ENCODE measurements around the gene ELMO1. TPM values are rescaled to one million over a fixed set of nuclear protein-coding genes. Genes with fewer than 3 reads are reported as not detected.

ELMO1 gene
- total and polyA plus RNA-seq, 4 donors, result 10.1 to 183 (median 34.4) TPM

- TF ChIP-seq CTCF (IDR thresholded peaks at IDR 0.05; ENCODE audit: control extremely low read depth, extremely low read depth), result no peak
- H3K4me1 ChIP-seq (ENCODE audit: control insufficient read depth in 5 of 5, insufficient read depth in 5 of 5, low read length in 5 of 5), result peaks cover 0 to 18% (median 3%) of the 10 kb centered on the region in 5 donors
- ATAC-seq (ENCODE audit: insufficient read depth, low FRiP score) (no peak), DNase-seq (no peak)
- no peaks in the 10 kb centered on the region for H3K9me3 ChIP-seq (ENCODE audit: control insufficient read depth in 4 of 4, insufficient read depth in 3 of 4, low read length in 3 of 4)
- H3K27ac ChIP-seq (ENCODE audit: low read depth in 1 of 2, low read length in 1 of 2), result no peak overlapping the region
- H3K36me3 ChIP-seq (ENCODE audit: control insufficient read depth in 4 of 4, insufficient read depth in 4 of 4, low read length in 4 of 4), result peaks cover 0 to 11% (median 8%) of the 10 kb centered on the region in 4 donors
- H3K4me3 ChIP-seq, result no peak overlapping the region
- no peaks in the 10 kb centered on the region for H3K27me3 ChIP-seq (ENCODE audit: control insufficient read depth in 3 of 3, insufficient read depth in 3 of 3, low read length in 2 of 3)
- no peak overlapping the region for H3K9ac ChIP-seq (ENCODE audit: insufficient read depth in 1 of 2, low read length in 2 of 2)
- WGBS, 2 donors, result 92 to 95% methylated on average over 10 of the region's 10 CpGs
Observed at GRCh38 chr7:37224746-37225145, 223.9 kb downstream of the ELMO1 start.

DNA sequence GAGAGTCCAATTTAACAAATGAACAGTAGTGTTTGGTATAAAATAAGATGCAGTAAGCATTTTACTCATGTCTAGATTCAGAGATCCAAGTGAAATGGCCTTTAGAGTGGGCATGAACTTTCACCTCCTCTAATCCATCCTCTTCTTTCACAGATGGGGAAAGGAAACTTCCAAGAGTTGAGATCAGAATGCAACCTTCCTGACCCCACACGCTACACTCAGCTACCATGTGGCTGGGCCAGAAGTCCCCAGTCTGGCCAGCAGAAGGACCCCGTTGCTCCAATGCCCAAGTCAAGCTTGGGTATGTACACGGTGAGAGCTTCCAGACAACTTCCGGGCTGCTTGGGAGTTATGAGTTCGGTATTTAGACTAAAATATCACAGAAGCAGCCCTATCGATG, 228.0 kb downstream of the ELMO1 start:
- WGBS, 2 donors, result 94 to 100% methylated on average over 6 of the region's 6 CpGs
- no peak for DNase-seq
- no peak for TF ChIP-seq CTCF (IDR thresholded peaks at IDR 0.05; ENCODE audit: control extremely low read depth, extremely low read depth)
- H3K4me3 ChIP-seq, result no peak overlapping the region
- H3K36me3 ChIP-seq (ENCODE audit: control insufficient read depth in 4 of 4, insufficient read depth in 4 of 4, low read length in 4 of 4), result peaks cover 0 to 9% (median 8%) of the 10 kb centered on the region in 4 donors
- no peak overlapping the region for H3K27ac ChIP-seq (ENCODE audit: low read depth in 1 of 2, low read length in 1 of 2)
- H3K4me1 ChIP-seq (ENCODE audit: control insufficient read depth in 5 of 5, insufficient read depth in 5 of 5, low read length in 5 of 5), result peaks cover 0 to 19% (median 9%) of the 10 kb centered on the region in 5 donors
- no peaks in the 10 kb centered on the region for H3K27me3 ChIP-seq (ENCODE audit: control insufficient read depth in 3 of 3, insufficient read depth in 3 of 3, low read length in 2 of 3)
- no peak overlapping the region for H3K9ac ChIP-seq (ENCODE audit: insufficient read depth in 1 of 2, low read length in 2 of 2)
- ATAC-seq (ENCODE audit: insufficient read depth, low FRiP score), result no peak
- no peaks in the 10 kb centered on the region for H3K9me3 ChIP-seq (ENCODE audit: control insufficient read depth in 4 of 4, insufficient read depth in 3 of 4, low read length in 3 of 4)

- Histone ChIP-seq H3K9me3 (ENCODE audit: control insufficient read depth in 4 of 4, insufficient read depth in 3 of 4, low read length in 3 of 4) (no peaks in the 10 kb centered on the region), H3K27me3 (ENCODE audit: control insufficient read depth in 3 of 3, insufficient read depth in 3 of 3, low read length in 2 of 3) (no peaks in the 10 kb centered on the region), H3K27ac (ENCODE audit: low read depth in 1 of 2, low read length in 1 of 2) (no peak overlapping the region), H3K4me3 (no peak overlapping the region), H3K4me1 (ENCODE audit: control insufficient read depth in 5 of 5, insufficient read depth in 5 of 5, low read length in 5 of 5) (peaks cover 0 to 22% (median 13%) of the 10 kb centered on the region in 5 donors), H3K36me3 (ENCODE audit: control insufficient read depth in 4 of 4, insufficient read depth in 4 of 4, low read length in 4 of 4) (peaks cover 0 to 9% (median 4%) of the 10 kb centered on the region in 4 donors), H3K9ac (ENCODE audit: insufficient read depth in 1 of 2, low read length in 2 of 2) (no peak overlapping the region)
- no peak for TF ChIP-seq CTCF (IDR thresholded peaks at IDR 0.05; ENCODE audit: control extremely low read depth, extremely low read depth)
- 42 to 60% methylated on average over 3 of the region's 3 CpGs for WGBS, 2 donors
- ATAC-seq (ENCODE audit: insufficient read depth, low FRiP score) (no peak), DNase-seq (no peak)
Observed at GRCh38 chr7:37218956-37219355, 229.7 kb downstream of the ELMO1 start.

DNA sequence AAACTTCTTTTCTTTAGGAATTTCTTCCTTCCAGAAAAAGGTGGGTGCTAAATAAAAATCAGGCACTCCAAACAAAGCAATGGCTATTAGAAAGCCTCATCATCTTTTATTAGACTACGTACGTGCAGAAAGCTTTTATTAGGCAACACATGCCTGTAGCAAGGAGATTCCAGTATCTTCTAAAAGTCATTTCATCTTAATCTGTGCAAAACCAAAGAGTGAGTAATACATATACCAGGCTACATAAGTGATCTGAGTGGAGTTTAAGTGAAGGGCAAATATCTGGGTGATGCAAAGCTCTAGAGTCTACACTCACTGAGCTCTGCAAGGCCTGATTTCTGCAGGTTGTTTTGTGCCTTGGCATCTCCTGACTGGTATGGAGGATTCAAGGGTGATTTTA, 231.7 kb downstream of the ELMO1 start:
- no peaks in the 10 kb centered on the region for H3K27me3 ChIP-seq (ENCODE audit: control insufficient read depth in 3 of 3, insufficient read depth in 3 of 3, low read length in 2 of 3)
- no peak overlapping the region for H3K27ac ChIP-seq (ENCODE audit: low read depth in 1 of 2, low read length in 1 of 2)
- no peak overlapping the region for H3K4me3 ChIP-seq
- peaks cover 0 to 6% (median 2%) of the 10 kb centered on the region in 4 donors for H3K36me3 ChIP-seq (ENCODE audit: control insufficient read depth in 4 of 4, insufficient read depth in 4 of 4, low read length in 4 of 4)
- WGBS, 2 donors, result 56 to 69% methylated on average over 2 of the region's 2 CpGs
- H3K9me3 ChIP-seq (ENCODE audit: control insufficient read depth in 4 of 4, insufficient read depth in 3 of 4, low read length in 3 of 4), result peaks cover 0 to 1% (median 0%) of the 10 kb centered on the region in 4 donors
- no peak for DNase-seq
- no peak for TF ChIP-seq CTCF (IDR thresholded peaks at IDR 0.05; ENCODE audit: control extremely low read depth, extremely low read depth)
- no peak for ATAC-seq (ENCODE audit: insufficient read depth, low FRiP score)
- no peak overlapping the region for H3K9ac ChIP-seq (ENCODE audit: insufficient read depth in 1 of 2, low read length in 2 of 2)
- H3K4me1 ChIP-seq (ENCODE audit: control insufficient read depth in 5 of 5, insufficient read depth in 5 of 5, low read length in 5 of 5), result peaks cover 0 to 36% (median 15%) of the 10 kb centered on the region in 5 donors

Measured in lung (tissue), 12 donors.